CD4-positive, alpha-beta T cell (primary cell): Measurements from ENCODE around the gene HBQ1. TPM values are rescaled to one million over a fixed set of nuclear protein-coding genes. Genes with fewer than 3 reads are reported as not detected.

Source experiments
- ATAC-seq: fragments of 200-7000 bp; cut with Tn5 transposase; one replicate; pipeline ENCODE4 v1.10.0; 2022; ENCODE audit warnings: mild to moderate bottlenecking; ENCODE audit not compliant: poor library complexity
- CTCF ChIA-PET: fragments of 350-600 bp; sonication (Branson Sonifier 250); formaldehyde crosslinking; loops from one replicate; lab custom pipeline; 2021; ENCODE audit warnings: antibody characterized with exemption, inconsistent platforms; lab: Charles Lee
- POLR2A ChIA-PET: fragments of 350-600 bp; sonication (Branson Sonifier 250); formaldehyde crosslinking; loops from one replicate; lab custom pipeline; 2021; ENCODE audit warnings: antibody characterized with exemption, inconsistent platforms; lab: Charles Lee
- DNase-seq, 14 experiments: peaks; one replicate each; pipeline ENCODE4 v3.0.0-alpha.2; 2013 to 2020; ENCODE audit warnings: mixed read lengths in 2 of 14
- H3K27ac ChIP-seq, 2 donors: one replicate each; pipeline versions ENCODE4 v1.5.1 to v1.7.0; 2013; ENCODE audit warnings: low read length in 2 of 2, low read depth in 1 of 2, mild to moderate bottlenecking in 1 of 2
- H3K27me3 ChIP-seq, 2 experiments: 1 replicate in 1 of 2; 2 replicates in 1 of 2; pipeline versions ENCODE4 v1.6.1 to v1.7.0; 2013; ENCODE audit warnings: low read length in 2 of 2, control low read depth in 1 of 2, mild to moderate bottlenecking in 1 of 2, moderate library complexity in 1 of 2; ENCODE audit not compliant: insufficient read depth in 2 of 2, control insufficient read depth in 1 of 2
- H3K36me3 ChIP-seq: one replicate; pipeline ENCODE4 v1.6.1; 2013; ENCODE audit warnings: low read length, control low read depth; ENCODE audit not compliant: insufficient read depth
- H3K4me1 ChIP-seq: one replicate; pipeline ENCODE4 v1.6.1; 2013; ENCODE audit warnings: low read length, control low read depth; ENCODE audit not compliant: insufficient read depth
- H3K4me3 ChIP-seq: one replicate; pipeline ENCODE4 v1.5.1; 2013; ENCODE audit warnings: mild to moderate bottlenecking, low read length, moderate library complexity
- H3K9me3 ChIP-seq, 2 experiments: 1 replicate in 1 of 2; 2 replicates in 1 of 2; pipeline versions ENCODE4 v1.6.1 to v1.7.0; 2013; ENCODE audit warnings: low read length in 2 of 2, mild to moderate bottlenecking in 2 of 2, control low read depth in 1 of 2, moderate library complexity in 1 of 2; ENCODE audit not compliant: control insufficient read depth in 1 of 2, insufficient read depth in 1 of 2
- H3K27ac Mint-ChIP-seq: one replicate; pipeline ENCODE4 v1.8.0; 2020; ENCODE audit warnings: mixed read lengths
- H3K27me3 Mint-ChIP-seq: one replicate; pipeline ENCODE4 v1.8.0; 2021; ENCODE audit warnings: mixed read lengths
- H3K36me3 Mint-ChIP-seq: one replicate; pipeline ENCODE4 v1.8.0; 2021; ENCODE audit warnings: low read depth, mixed read lengths
- H3K4me1 Mint-ChIP-seq: one replicate; pipeline ENCODE4 v1.8.0; 2021; ENCODE audit warnings: low read depth, mixed read lengths
- H3K4me3 Mint-ChIP-seq: one replicate; pipeline ENCODE4 v1.8.0; 2020; ENCODE audit warnings: mild to moderate bottlenecking, mixed read lengths
- H3K9me3 Mint-ChIP-seq: one replicate; pipeline ENCODE4 v1.8.0; 2020; ENCODE audit warnings: mixed read lengths
- CTCF ChIP-seq: fragments of 200-600 bp; IDR thresholded peaks from one replicate; pipeline ENCODE4 v1.8.0; 2022; ENCODE audit warnings: antibody characterized with exemption, mild to moderate bottlenecking
- intact Hi-C, 2 experiments: fragments of 100-400 bp; cut with DNase I in 1 of 2; cut with micrococcal nuclease in 1 of 2; formaldehyde crosslinking; loops; one replicate each; pipeline versions ENCODE4 v1.15.1 to v1.9.0; 2023 to 2025; cut with DNase I, micrococcal nuclease
- total RNA-seq, 174 experiments: library from RNA in 2 of 174; stranded (reverse) in 2 of 174; gene quantifications; one replicate each; pipeline ENCODE4 v1.2.3 and lab custom pipeline; 2021 to 2026

HBQ1 gene
- total RNA-seq, 2 experiments from 2014 or later = not detected

- Mint-ChIP-seq H3K27ac (no peak overlapping the region), H3K27me3 (peaks cover 19% of the 10 kb centered on the region), H3K4me3 (no peak overlapping the region), H3K4me1 (no peaks in the 10 kb centered on the region), H3K9me3 (no peaks in the 10 kb centered on the region), H3K36me3 (peaks cover 10% of the 10 kb centered on the region)
- ATAC-seq (no peak), DNase-seq (no peak)
- intact Hi-C loops = no loop called here
- Histone ChIP-seq H3K27me3 (peaks cover 17 to 22% of the 10 kb centered on the region in 2 experiments), H3K4me3 (no peak overlapping the region), H3K4me1 (peaks cover 21% of the 10 kb centered on the region), H3K36me3 (peaks cover 8% of the 10 kb centered on the region), H3K9me3 (peaks cover 0 to 4% of the 10 kb centered on the region in 2 experiments), H3K27ac (no peak overlapping the region)
- TF ChIP-seq CTCF = no peak
- ChIA-PET POLR2A (no interaction called here), CTCF (no interaction called here)
Observed at GRCh38 chr16:183005-183404, 2.7 kb downstream of the HBQ1 start.

- intact Hi-C loops = no loop called here
- Histone ChIP-seq H3K27me3 (peaks cover 0 to 5% of the 10 kb centered on the region in 2 experiments), H3K27ac (no peak overlapping the region), H3K4me1 (peaks cover 21% of the 10 kb centered on the region), H3K9me3 (no peaks in the 10 kb centered on the region), H3K4me3 (no peak overlapping the region), H3K36me3 (peaks cover 27% of the 10 kb centered on the region)
- DNase-seq (no peak), ATAC-seq (no peak)
- CTCF ChIA-PET = no interaction called here
- no peaks in the 10 kb centered on the region for H3K9me3 Mint-ChIP-seq
- no peak overlapping the region for H3K27ac Mint-ChIP-seq
- H3K36me3 Mint-ChIP-seq = peaks cover 28% of the 10 kb centered on the region
- H3K27me3 Mint-ChIP-seq = no peaks in the 10 kb centered on the region
- H3K4me1 Mint-ChIP-seq = peaks cover 6% of the 10 kb centered on the region
- H3K4me3 Mint-ChIP-seq = no peak overlapping the region
- no peak for TF ChIP-seq CTCF
- POLR2A ChIA-PET = no interaction called here
Observed at GRCh38 chr16:185213-185612, 5.0 kb downstream of the HBQ1 start.

GRCh38 chr16:185691-186090 is 5.4 kb downstream of the HBQ1 start:
- Mint-ChIP-seq H3K27ac (no peak overlapping the region), H3K27me3 (no peaks in the 10 kb centered on the region), H3K9me3 (no peaks in the 10 kb centered on the region), H3K4me1 (peaks cover 6% of the 10 kb centered on the region), H3K36me3 (peaks cover 33% of the 10 kb centered on the region), H3K4me3 (no peak overlapping the region)
- no peak for TF ChIP-seq CTCF
- ChIA-PET CTCF (no interaction called here), POLR2A (no interaction called here)
- H3K9me3 ChIP-seq = no peaks in the 10 kb centered on the region
- no peak overlapping the region for H3K4me3 ChIP-seq
- H3K4me1 ChIP-seq = peaks cover 16% of the 10 kb centered on the region
- H3K36me3 ChIP-seq = peaks cover 32% of the 10 kb centered on the region
- H3K27me3 ChIP-seq = peaks cover 0 to 2% of the 10 kb centered on the region in 2 experiments
- no peak for DNase-seq
- no peak overlapping the region for H3K27ac ChIP-seq
- intact Hi-C loops = no loop called here
- ATAC-seq = no peak
